LHCN-M2 (cell line): Measurements from ENCODE around the gene RBBP8NL. TPM values are rescaled to one million over a fixed set of nuclear protein-coding genes. Genes with fewer than 3 reads are reported as not detected.

Experiments
- DNase-seq: peaks from one replicate; pipeline ENCODE4 v3.0.0-alpha.2; 2012; ENCODE audit warnings: low read depth
- total RNA-seq: library from RNA; depleted of rRNA; stranded (reverse); fragments of >200 nt; gene quantifications from 2 replicates; pipeline ENCODE4 v1.2.3, GENCODE V29; 2014

The RBBP8NL gene
- total RNA-seq, 1 experiment from 2014 or later, result not detected

- no peak for DNase-seq
Observed at GRCh38 chr20:62408640-62409039, 18.7 kb downstream of the RBBP8NL start.

DNA sequence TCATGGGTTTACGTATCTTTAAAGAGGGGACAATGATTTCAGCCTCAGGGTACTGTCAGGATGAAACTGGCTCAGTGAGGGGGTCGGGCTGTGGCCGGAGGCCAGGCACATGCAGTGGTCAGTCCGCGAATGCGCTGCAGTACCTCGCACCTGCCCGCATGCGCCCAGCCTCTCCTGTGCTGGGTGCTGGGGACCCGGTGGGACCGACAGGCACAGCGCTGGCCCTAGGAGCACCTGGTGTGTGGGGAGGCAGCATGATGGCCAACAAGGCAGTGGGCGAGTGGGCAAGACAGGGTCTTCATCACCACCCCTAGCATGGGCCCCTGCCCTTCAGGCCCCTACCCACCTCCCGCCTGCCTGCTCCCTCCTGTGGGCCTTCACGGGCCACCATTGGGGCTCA, 19.3 kb downstream of the RBBP8NL start:
- DNase-seq, result no peak

DNA sequence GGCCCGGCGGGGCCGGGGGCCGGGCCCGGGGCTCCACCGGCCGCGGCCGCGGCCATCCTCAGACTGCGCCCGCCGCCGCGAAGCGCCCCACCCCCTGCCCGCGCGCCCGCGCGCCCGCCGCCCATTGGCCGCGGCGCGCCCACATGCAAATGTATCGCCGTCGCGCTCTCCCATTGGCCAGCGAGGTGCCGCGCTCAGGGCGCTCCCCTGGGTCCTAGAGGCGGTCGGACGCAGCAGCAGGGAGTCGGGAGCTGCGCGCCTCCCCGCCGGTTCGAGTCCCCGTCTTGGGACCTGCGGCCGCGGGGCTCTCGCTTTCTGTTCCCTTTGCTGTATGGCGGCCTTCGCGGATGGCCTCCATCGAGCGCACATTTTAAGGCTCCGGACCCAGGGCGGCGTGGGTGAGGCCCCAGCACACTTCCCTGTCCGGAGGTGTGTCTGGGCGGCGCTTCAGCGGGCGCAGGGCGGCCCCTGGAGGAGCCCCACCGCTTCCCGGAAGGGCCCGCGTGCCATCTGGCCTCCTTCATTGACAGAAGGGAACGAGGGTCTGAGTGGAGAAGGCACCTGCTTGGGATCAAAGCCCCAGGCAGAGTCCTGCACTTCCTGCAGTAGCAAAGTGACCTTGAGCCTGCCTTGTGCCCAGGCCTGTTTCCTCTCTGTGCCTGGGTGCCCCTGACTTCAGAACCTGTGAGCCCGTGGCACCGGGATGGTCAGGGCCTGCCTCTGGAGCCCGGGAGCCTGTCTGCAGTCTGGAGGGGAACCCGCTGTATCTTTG, 19.9 kb downstream of the RBBP8NL start, which contains the start of gene CABLES2:
Gene CABLES2 (minus strand): TSS at position 65 of the 772 bp plus-strand sequence. CDS start 9 bp downstream, at position 56.
- peak; percentile 90 for DNase-seq

- DNase-seq, result no peak
Observed at GRCh38 chr20:62406635-62407176, 20.6 kb downstream of the RBBP8NL start.

- no peak for DNase-seq
Observed at GRCh38 chr20:62405981-62406513, 21.3 kb downstream of the RBBP8NL start.

GRCh38 chr20:62405108-62405980, 22.0 kb downstream of the RBBP8NL start:
- peak; percentile 58 for DNase-seq

- DNase-seq, result no peak
Observed at GRCh38 chr20:62404761-62405107, 22.6 kb downstream of the RBBP8NL start.

DNA sequence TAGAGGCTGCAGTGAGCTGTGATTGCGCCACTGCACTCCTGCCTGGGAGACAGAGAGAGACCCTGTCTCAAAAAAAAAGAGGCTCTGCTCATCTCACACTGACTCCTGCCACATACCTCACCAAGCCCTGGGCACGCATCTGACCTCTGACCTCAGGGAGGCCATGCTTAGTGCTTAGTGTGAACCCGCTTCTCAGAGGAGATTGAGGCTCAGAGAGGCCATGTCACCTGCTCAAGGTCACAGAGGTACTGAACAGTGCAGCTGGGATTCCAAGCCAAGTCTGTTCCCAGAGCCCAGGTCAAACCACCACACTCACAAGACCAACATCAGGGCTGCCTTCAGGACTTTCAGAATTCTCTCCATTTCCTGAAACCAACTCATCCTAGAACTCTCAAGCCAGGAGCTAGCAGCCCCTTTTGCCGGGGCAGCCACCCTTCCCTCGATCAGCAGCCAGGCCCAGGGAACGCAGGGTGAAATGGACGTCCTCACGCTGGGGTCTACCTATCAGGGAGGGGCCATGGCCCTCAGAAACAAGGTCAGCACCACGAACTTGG, 23.1 kb downstream of the RBBP8NL start:
- no peak for DNase-seq

GRCh38 chr20:62403331-62403730, 24.0 kb downstream of the RBBP8NL start:
- no peak for DNase-seq

DNA sequence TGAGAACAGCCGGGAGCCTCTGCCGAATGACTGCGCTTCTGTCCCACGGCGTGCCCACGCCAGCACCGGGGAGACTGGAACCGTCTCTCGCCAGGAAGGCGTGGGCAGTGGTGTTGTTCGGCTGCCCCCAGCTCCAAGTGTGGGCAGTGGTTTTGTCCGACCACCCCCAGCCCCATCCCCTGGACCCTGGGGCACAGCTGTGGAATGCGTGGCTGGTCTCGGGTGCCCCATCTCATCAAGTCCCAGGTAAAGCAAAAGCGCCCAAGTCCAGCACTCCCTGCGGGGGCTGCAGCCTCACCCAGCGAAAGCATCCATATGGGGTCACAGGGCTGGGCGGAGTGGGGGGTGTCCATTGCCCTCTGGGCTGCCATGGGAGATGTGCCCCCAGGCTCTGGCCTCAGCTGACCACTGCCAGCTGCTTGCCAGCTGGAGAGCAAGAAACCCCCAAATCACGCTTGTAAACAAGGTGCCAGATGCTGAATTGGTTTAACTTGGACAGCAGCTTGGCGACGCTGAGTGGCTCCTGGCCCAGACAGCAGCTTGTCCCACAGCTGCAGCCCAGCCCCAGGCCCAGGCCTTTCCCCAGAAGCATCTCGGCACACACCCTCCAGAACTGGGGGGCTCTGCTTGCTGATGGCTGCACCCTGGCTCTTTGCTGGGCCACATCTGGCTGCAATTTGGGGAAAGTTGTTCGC, 24.7 kb downstream of the RBBP8NL start:
- DNase-seq, result no peak

- DNase-seq, result no peak
Observed at GRCh38 chr20:62401331-62401779, 26.0 kb downstream of the RBBP8NL start.

- DNase-seq, result no peak
Observed at GRCh38 chr20:62400541-62400940, 26.8 kb downstream of the RBBP8NL start.

- DNase-seq, result no peak
Observed at GRCh38 chr20:62400021-62400420, 27.3 kb downstream of the RBBP8NL start.

GRCh38 chr20:62398120-62398821, 29.1 kb downstream of the RBBP8NL start:
- no peak for DNase-seq

DNA sequence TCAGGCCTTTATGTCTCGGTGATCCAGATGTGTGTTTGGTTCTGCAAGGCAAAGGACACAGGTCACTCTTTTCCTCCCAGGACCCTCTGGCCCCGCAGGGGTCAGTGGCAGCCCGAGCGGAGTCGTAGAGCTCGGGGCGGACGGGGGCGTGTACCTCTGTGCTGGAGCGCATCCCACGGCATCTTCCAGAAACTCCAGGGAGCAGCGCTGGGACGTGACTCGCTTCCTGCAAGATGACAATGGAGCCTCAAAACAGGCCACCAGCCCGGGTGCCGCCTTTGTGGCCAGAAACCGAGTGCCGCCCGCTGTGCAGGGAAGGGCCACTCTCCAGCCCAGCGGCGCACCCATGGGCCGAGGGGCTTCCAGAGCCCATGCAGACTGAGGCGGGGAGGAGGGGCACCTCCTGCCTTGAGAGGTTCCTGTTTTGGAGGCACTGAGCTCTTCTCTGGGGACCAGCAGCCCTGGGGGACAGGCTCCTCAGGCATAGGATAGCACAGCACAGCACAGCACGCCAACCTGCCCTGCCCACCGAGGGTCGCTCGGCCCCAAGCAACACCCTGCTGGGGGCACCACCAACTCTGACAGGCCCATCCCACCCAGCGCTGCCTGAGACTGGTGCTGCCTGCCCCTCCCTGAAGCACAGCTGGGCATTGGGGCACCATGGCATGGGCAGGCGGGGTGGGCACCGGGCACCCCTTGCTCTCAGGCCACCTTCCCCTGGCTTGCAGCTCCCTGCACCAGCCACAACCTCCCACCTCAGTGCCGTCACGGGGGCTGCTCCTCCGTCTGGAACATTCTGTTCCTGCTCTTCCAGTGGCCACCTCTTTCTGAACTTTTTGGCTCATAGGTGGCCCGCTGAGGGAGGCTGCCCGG, 30.7 kb downstream of the RBBP8NL start:
- no peak for DNase-seq

DNA sequence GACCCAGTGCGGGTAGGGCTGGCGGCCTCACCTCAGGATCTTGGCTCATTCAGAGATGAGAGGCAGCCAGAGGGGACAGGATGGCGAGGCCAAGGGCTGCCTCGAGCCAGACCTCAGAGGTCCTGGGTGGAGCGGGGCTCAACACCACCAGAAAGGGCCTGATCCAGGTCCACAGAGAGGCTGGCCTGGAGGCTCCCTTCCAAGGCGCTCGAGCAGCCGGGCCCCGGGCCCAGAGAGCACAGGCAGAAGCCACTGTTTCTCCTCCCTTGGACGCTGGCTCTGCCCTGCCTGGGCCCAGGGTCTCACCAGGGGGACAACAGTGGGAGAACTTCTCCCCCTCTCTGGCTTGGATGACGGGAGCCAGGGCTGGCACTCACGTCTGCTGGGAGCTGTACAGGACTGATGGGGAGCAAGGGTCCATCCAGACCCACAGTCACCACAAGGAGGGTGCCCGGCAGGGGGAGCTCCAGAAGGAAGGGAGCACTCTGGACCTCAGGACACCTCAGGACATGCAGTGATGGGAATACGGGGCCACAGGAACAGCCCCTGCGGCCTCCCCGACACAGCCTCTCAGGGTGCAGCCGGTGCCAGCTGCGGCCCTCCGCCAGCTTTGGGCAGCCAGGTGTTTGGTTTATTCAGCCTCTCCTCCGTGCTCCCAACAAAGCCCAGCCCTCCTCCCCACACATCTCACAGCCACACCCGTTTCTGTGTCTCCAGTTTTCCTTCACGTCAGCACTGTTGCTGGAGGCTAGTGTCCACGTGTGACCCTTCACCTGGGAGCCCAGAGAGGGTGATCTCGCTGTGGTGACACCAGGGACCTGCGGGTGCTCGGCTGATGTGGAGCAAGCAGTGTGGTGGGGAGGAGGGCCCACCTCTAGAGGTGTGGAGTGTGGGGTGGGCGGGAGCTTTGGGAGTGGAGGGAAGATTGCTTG, 31.8 kb downstream of the RBBP8NL start:
- DNase-seq, result no peak

DNA sequence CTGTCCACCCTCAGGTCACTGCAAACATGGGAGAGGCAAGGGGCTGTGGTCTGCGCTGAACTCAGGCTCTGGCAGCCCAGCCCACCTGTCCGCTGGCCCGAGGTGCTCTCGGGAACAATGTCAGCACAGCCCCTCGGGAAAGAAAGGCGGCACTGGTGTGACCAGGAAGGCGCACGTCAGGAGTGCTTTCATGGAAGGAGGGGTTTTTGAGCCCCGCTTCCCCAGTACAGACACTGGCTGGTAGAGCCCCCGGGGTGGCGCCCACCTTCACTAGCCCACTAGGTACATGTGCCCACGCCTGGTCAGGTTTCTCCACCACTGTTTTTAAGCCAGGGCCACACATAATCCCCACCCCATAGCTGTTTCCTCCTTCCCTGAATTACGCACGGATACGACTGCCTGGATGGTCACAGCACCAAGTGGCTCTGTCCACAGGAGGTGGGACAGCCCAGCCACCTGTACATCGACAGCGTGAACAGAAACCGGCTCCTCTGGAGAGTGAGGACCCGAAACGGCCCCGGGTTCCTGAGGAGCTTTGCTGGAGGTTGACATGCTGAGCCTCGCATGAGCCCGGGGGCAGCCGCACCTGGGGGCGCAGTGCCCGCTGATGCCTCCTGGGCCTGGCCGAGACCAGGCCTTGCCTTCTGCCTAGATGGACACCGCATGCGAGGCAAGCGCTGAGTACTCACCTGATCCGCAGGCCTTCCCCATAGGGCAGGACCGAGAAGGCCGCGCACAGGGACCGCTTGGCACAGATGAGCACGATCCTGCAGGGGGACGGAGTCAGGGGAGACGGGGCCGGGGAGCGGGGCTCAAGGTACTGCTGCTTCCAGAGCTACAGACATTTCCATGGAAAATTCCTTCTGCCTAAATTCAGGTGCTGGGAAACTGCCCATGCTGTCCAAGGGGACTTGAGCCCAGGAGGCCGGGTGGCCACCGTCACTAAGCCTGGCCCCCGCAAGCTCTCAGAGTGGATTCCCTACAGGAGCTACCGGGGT, 32.8 kb downstream of the RBBP8NL start:
- no peak for DNase-seq
